CD14-positive monocyte (primary cell): Measurements from ENCODE around the gene FBXO36. TPM values are rescaled to one million over a fixed set of nuclear protein-coding genes. Genes with fewer than 3 reads are reported as not detected.
A peak's percentile ranks its signal among the peaks of the same experiment; 100 is the strongest.

Experiments used
- DNase-seq, 3 donors: peaks; one replicate each; pipeline ENCODE4 v3.0.0-alpha.2; 2011 to 2022
- H2AFZ ChIP-seq: 2 replicates; pipeline ENCODE4 v1.6.0; 2012; ENCODE audit warnings: mild to moderate bottlenecking, low read depth, low read length, inconsistent platforms; ENCODE audit not compliant: insufficient read depth, poor library complexity, severe bottlenecking
- H3K27ac ChIP-seq, 2 donors: 1 replicate in 1 of 2; 2 replicates in 1 of 2; pipeline ENCODE4 v1.5.1; 2012 to 2013; ENCODE audit warnings: low read length in 2 of 2, control low read depth in 1 of 2, inconsistent platforms in 1 of 2, low read depth in 1 of 2, mild to moderate bottlenecking in 1 of 2
- H3K27me3 ChIP-seq, 2 donors: one replicate each; pipeline versions ENCODE4 v1.6.0 to v1.6.1; 2011 to 2013; ENCODE audit warnings: low read length in 2 of 2; ENCODE audit not compliant: control insufficient read depth in 2 of 2, insufficient read depth in 2 of 2
- H3K36me3 ChIP-seq, 2 donors: replicated peaks in 1 of 2; 1 replicate in 1 of 2; 2 replicates in 1 of 2; pipeline versions ENCODE4 v1.5.1 to v1.6.1; 2012 to 2013; ENCODE audit warnings: low read length in 2 of 2, control low read depth in 1 of 2, inconsistent platforms in 1 of 2, mild to moderate bottlenecking in 1 of 2; ENCODE audit not compliant: insufficient read depth in 2 of 2, control insufficient read depth in 1 of 2
- H3K4me1 ChIP-seq, 2 donors: 1 replicate in 1 of 2; 2 replicates in 1 of 2; pipeline versions ENCODE4 v1.5.1 to v1.6.1; 2012 to 2013; ENCODE audit warnings: low read length in 2 of 2, control low read depth in 1 of 2, inconsistent platforms in 1 of 2, mild to moderate bottlenecking in 1 of 2, moderate library complexity in 1 of 2; ENCODE audit not compliant: insufficient read depth in 2 of 2, control insufficient read depth in 1 of 2
- H3K4me2 ChIP-seq: replicated peaks from 2 replicates; pipeline ENCODE3; 2012; ENCODE audit warnings: low read length, moderate library complexity, mild to moderate bottlenecking; ENCODE audit not compliant: poor library complexity, severe bottlenecking; ENCODE audit errors: extremely low read depth
- H3K4me3 ChIP-seq, 3 experiments: fragments of 200-600 bp in 1 of 3; sonication (generic) in 1 of 3; replicated peaks in 1 of 3; 1 replicate in 2 of 3; 2 replicates in 1 of 3; pipeline ENCODE4 v1.5.1; 2011 to 2013; ENCODE audit warnings: low read length in 3 of 3, mild to moderate bottlenecking in 3 of 3, control low read depth in 2 of 3, low read depth in 2 of 3, inconsistent platforms in 1 of 3, moderate library complexity in 1 of 3
- H3K79me2 ChIP-seq: 2 replicates; pipeline ENCODE4 v1.6.0; 2012; ENCODE audit warnings: mild to moderate bottlenecking, control low read depth, inconsistent platforms, low read length, moderate library complexity; ENCODE audit not compliant: insufficient read depth
- H3K9ac ChIP-seq: 2 replicates; pipeline ENCODE4 v1.6.0; 2017; ENCODE audit warnings: low read length, mild to moderate bottlenecking; ENCODE audit not compliant: insufficient read depth, poor library complexity, severe bottlenecking
- H3K9me3 ChIP-seq, 2 donors: replicated peaks in 1 of 2; 1 replicate in 1 of 2; 2 replicates in 1 of 2; pipeline versions ENCODE4 v1.5.1 to v1.6.1; 2012 to 2013; ENCODE audit warnings: low read length in 2 of 2, control low read depth in 1 of 2; ENCODE audit not compliant: control insufficient read depth in 1 of 2, insufficient read depth in 1 of 2
- H4K20me1 ChIP-seq: 2 replicates; pipeline ENCODE4 v1.6.0; 2012; ENCODE audit warnings: mild to moderate bottlenecking, low read length, control low read depth, moderate library complexity; ENCODE audit not compliant: insufficient read depth
- H3K27ac Mint-ChIP-seq, 7 donors: one replicate each; pipeline ENCODE4 v1.8.0; 2020; ENCODE audit warnings: mild to moderate bottlenecking in 7 of 7, mixed read lengths in 7 of 7, moderate library complexity in 6 of 7, inconsistent platforms in 2 of 7
- H3K27me3 Mint-ChIP-seq, 3 donors: one replicate each; pipeline ENCODE4 v1.8.0; 2021 to 2022; ENCODE audit warnings: low read depth in 3 of 3, mild to moderate bottlenecking in 3 of 3, mixed read lengths in 3 of 3, moderate library complexity in 3 of 3, inconsistent platforms in 1 of 3
- H3K36me3 Mint-ChIP-seq, 2 donors: one replicate each; pipeline ENCODE4 v1.8.0; 2020; ENCODE audit warnings: mixed read lengths in 2 of 2, inconsistent platforms in 1 of 2, mild to moderate bottlenecking in 1 of 2
- H3K4me1 Mint-ChIP-seq: one replicate; pipeline ENCODE4 v1.8.0; 2020; ENCODE audit warnings: mild to moderate bottlenecking, mixed read lengths
- H3K4me3 Mint-ChIP-seq, 2 donors: one replicate each; pipeline ENCODE4 v1.8.0; 2020; ENCODE audit warnings: mild to moderate bottlenecking in 2 of 2, mixed read lengths in 2 of 2, moderate library complexity in 1 of 2
- H3K9me3 Mint-ChIP-seq, 7 donors: one replicate each; pipeline ENCODE4 v1.8.0; 2020 to 2022; ENCODE audit warnings: mixed read lengths in 7 of 7, mild to moderate bottlenecking in 6 of 7, moderate library complexity in 6 of 7, inconsistent platforms in 2 of 7
- CTCF ChIP-seq: fragments of 200-600 bp; IDR thresholded peaks from one replicate; pipeline ENCODE4 v1.8.0; 2022; ENCODE audit warnings: antibody characterized with exemption, mild to moderate bottlenecking
- WGBS: methylation state at CpG from one replicate; pipeline ENCODE4 v1.1.5; 2013; ENCODE audit warnings: missing lambda C conversion rate; ENCODE audit not compliant: insufficient coverage; 5-methylcytosine and 5-hydroxymethylcytosine counted together
- intact Hi-C, 2 donors: fragments of 100-400 bp; cut with micrococcal nuclease; formaldehyde crosslinking; loops; one replicate each; pipeline versions ENCODE4 v1.15.0 to v1.15.1; 2023
- polyA plus RNA-seq, 3 donors: library from polyadenylated mRNA; depleted of rRNA in 1 of 3; unstranded in 2 of 3; stranded (reverse) in 1 of 3; fragments of 300-500 nt in 2 of 3; fragments of >200 nt in 1 of 3; fragmentation: Illumina TruSeq in 2 of 3; gene quantifications; 1 replicate in 2 of 3; 2 replicates in 1 of 3; pipeline ENCODE4 v1.2.3, GENCODE V29; 2012 to 2021

The FBXO36 gene
- polyA plus RNA-seq, 3 donors = 0.52 to 0.90 (median 0.72) TPM

- Histone ChIP-seq H3K27ac (no peak overlapping the region), H3K9me3 (no peaks in the 10 kb centered on the region), H3K79me2 (peaks cover 100% of the 10 kb centered on the region), H3K36me3 (peaks cover 8 to 59% of the 10 kb centered on the region in 2 donors), H3K4me2 (no peak overlapping the region), H2AFZ (no peak overlapping the region), H3K27me3 (no peaks in the 10 kb centered on the region), H4K20me1 (peaks cover 100% of the 10 kb centered on the region), H3K4me3 (no peak overlapping the region), H3K9ac (no peak overlapping the region), H3K4me1 (no peaks in the 10 kb centered on the region)
- Mint-ChIP-seq H3K36me3 (peaks cover 21 to 50% of the 10 kb centered on the region in 2 donors), H3K27me3 (no peaks in the 10 kb centered on the region), H3K4me3 (no peak overlapping the region), H3K27ac (peak overlapping the region in 1 of 7 donors; percentile 60), H3K4me1 (peaks cover 5% of the 10 kb centered on the region), H3K9me3 (no peaks in the 10 kb centered on the region)
- no peak for TF ChIP-seq CTCF
- DNase-seq = no peak
- intact Hi-C loops = no loop called here
- no CpG with 5 or more reads among the region's 1 CpG for WGBS
These were observed 25.4 kb upstream of the FBXO36 start for GRCh38 chr2:229896857-229897256.

- H4K20me1 ChIP-seq = peaks cover 100% of the 10 kb centered on the region
- WGBS = no CpG with 5 or more reads among the region's 3 CpGs
- Mint-ChIP-seq H3K27ac (peak overlapping the region in 3 of 7 donors; percentile 28 to 63 (median 58)), H3K4me3 (no peak overlapping the region), H3K36me3 (peaks cover 23 to 49% of the 10 kb centered on the region in 2 donors), H3K9me3 (no peaks in the 10 kb centered on the region), H3K4me1 (peaks cover 5% of the 10 kb centered on the region), H3K27me3 (no peaks in the 10 kb centered on the region)
- no peak overlapping the region for H3K4me2 ChIP-seq
- peaks cover 100% of the 10 kb centered on the region for H3K79me2 ChIP-seq
- no peaks in the 10 kb centered on the region for H3K27me3 ChIP-seq
- no peak for TF ChIP-seq CTCF
- no peak overlapping the region for H3K27ac ChIP-seq
- H3K36me3 ChIP-seq = peaks cover 22 to 66% of the 10 kb centered on the region in 2 donors
- intact Hi-C loops = no loop called here
- no peak overlapping the region for H3K4me3 ChIP-seq
- no peak overlapping the region for H2AFZ ChIP-seq
- no peak for DNase-seq
- no peaks in the 10 kb centered on the region for H3K9me3 ChIP-seq
- no peak overlapping the region for H3K9ac ChIP-seq
- H3K4me1 ChIP-seq = no peaks in the 10 kb centered on the region
These were observed 22.7 kb upstream of the FBXO36 start for GRCh38 chr2:229899604-229900003.
